ENCODE results near the gene CDC6. TPM values are rescaled to one million over a fixed set of nuclear protein-coding genes. Genes with fewer than 3 reads are reported as not detected.
A peak's percentile ranks its signal among the peaks of the same experiment; 100 is the strongest.

CDC6 gene
- total and polyA plus RNA-seq, 3 donors from 2014 or later: 12.4 to 22.8 (median 14.7) TPM

DNA sequence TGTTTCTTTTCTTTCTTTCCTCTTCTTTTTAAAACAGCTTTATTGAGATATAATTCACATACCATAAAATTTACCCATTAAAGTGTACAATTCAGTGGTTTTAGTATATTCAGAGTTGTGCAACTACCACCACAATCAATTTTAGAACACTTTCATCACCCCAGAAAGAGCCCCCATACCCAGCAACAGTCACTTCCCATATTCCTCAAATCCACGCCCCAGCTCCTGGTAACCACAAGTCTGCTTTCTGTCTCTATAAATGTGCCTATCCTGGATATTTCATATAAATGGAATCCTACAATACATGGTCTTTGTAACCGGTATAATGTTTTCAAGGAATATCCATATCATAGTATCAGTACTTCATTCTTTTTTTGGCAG lies 40.7 kb downstream of the CDC6 start:
- WGBS, 2 donors: 80 to 87% methylated on average over 2 of the region's 2 CpGs
- H3K9me3 ChIP-seq: no peaks in the 10 kb centered on the region
- DNase-seq: no peak
- TF ChIP-seq POLR2A (IDR thresholded peaks at IDR 0.05): no peak
- TF ChIP-seq CTCF (IDR thresholded peaks at IDR 0.05): no peak
- peaks cover 96% of the 10 kb centered on the region for H3K4me1 ChIP-seq
- no peak overlapping the region for H3K4me3 ChIP-seq
- H3K27ac ChIP-seq: peak overlapping the region in 1 of 2 donors; percentile 72
- H3K36me3 ChIP-seq (ENCODE audit: low read depth, missing control alignments): no peaks in the 10 kb centered on the region
- intact Hi-C loops (cut with DNase I; ENCODE audit: low total_unique reads): no loop called here
- H3K27me3 ChIP-seq: no peaks in the 10 kb centered on the region

DNA sequence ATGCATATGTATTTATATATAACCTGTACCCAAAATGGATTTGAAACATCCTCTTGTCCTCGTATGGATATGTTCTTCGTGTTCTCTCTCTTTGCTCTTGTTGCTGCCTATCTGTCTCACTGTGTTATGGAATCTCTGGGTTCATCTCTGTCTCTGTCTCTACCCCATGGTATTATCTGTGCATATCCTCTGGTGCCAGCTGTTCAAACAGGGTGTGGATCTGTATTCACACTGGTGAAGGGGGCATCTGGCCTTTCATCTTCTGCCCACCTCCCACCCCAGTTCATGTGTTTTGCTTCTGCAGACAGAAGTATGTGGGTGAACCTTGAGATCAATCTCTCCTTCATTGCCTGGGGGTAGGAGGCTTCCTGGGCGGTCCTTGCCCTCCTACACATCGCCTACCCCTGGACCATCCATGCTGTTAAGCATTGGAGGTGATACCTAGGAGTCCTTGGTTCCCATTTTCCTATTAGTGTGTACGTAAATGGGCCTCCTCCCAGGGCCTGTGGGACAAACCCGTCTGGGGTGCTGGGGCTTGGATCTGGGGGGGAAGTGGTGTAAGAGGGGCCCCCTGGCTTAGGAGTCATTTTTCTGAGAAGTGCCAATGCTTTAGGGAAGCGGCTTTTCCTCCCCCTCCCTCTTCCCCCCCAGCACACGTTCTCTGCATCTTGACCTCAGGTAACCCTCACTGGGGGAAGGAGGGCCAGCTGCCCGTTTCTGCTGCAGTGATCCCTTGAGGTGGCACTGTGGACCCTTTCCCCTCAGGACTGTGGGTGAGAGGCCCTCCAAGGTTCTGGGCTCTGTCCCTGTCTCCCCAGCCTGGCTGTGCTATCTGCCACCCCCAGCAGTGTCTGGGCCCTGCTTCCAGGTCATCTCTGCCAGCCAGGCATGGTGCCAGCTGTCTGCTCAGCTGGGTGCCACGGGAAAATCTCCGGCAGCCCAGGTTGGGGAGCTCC lies 42.4 kb downstream of the CDC6 start:
- peaks cover 97% of the 10 kb centered on the region for H3K4me1 ChIP-seq
- TF ChIP-seq CTCF (IDR thresholded peaks at IDR 0.05) (no peak), POLR2A (IDR thresholded peaks at IDR 0.05) (no peak)
- intact Hi-C loops (cut with DNase I; ENCODE audit: low total_unique reads): no loop called here
- H3K4me3 ChIP-seq: no peak overlapping the region
- H3K9me3 ChIP-seq: no peaks in the 10 kb centered on the region
- no peaks in the 10 kb centered on the region for H3K27me3 ChIP-seq
- peak; percentile 84 for DNase-seq
- no peaks in the 10 kb centered on the region for H3K36me3 ChIP-seq (ENCODE audit: low read depth, missing control alignments)
- 32 to 51% methylated on average over 9 to 11 of the region's 11 CpGs for WGBS, 2 donors
- peak overlapping the region; percentile 36 to 71 for H3K27ac ChIP-seq

- Histone ChIP-seq H3K27me3 (no peaks in the 10 kb centered on the region), H3K27ac (peak overlapping the region; percentile 36 to 71), H3K36me3 (ENCODE audit: low read depth, missing control alignments) (no peaks in the 10 kb centered on the region), H3K4me1 (peaks cover 97% of the 10 kb centered on the region), H3K4me3 (no peak overlapping the region), H3K9me3 (no peaks in the 10 kb centered on the region)
- no peak for DNase-seq
- intact Hi-C loops (cut with DNase I; ENCODE audit: low total_unique reads): no loop called here
- 83 to 100% methylated on average over 2 to 10 of the region's 10 CpGs for WGBS, 2 donors
- TF ChIP-seq CTCF (IDR thresholded peaks at IDR 0.05) (no peak), POLR2A (IDR thresholded peaks at IDR 0.05) (no peak)
Observed at GRCh38 chr17:40330850-40331470, 43.3 kb downstream of the CDC6 start.

DNA sequence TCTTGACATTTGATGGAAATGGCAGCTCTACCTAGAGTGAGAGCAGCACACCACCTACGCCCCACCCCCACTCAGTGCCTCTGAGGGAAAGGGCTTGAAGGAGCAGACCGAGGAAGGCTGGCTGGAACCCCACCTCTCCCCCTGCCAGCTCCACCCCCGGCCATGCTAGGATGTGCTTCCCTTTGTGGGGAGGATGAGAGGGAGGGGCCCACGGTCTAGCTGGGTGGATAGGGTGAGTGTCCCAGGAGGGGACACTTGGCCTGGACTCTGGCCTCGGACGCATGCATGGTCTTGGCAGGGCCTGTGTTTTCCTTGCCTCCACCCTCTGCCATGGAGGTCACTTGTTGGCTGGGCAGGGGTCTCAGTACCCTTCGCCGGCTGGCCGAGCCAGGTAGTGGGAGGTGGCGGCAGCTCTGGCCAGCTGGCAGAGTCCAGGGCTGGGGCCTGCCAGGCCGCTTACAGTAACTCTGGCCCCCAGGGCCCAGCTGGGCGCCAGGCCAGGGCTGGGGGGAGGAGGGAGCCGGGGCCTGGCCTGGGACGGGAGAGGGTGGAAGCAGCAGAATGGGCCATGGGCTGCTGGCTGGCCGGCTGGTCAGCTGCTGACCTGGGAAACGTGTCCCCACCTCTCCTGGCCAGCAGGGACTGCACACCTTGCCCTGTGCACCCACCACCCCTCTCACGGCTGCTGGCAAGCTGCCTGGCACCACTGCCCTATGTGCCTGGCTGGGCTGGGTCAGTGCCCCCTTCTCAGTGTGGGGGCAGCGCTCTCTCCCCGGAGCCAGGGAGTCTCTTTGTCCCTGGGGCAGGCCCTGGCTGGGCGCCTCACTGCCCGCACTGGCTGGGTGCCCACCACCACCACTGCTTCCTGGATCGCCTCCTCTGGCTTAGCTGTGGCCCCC lies 44.3 kb downstream of the CDC6 start:
- peaks cover 97% of the 10 kb centered on the region for H3K4me1 ChIP-seq

More for the DNA sequence above, 44.3 kb downstream of the CDC6 start:
- H3K36me3 ChIP-seq (ENCODE audit: low read depth, missing control alignments): no peaks in the 10 kb centered on the region
- H3K27me3 ChIP-seq: no peaks in the 10 kb centered on the region
- H3K4me3 ChIP-seq: no peak overlapping the region
- no peak for TF ChIP-seq CTCF (IDR thresholded peaks at IDR 0.05)
- TF ChIP-seq POLR2A (IDR thresholded peaks at IDR 0.05): no peak
- 24 to 34% methylated on average over 6 to 20 of the region's 22 CpGs for WGBS, 2 donors
- intact Hi-C loops (cut with DNase I; ENCODE audit: low total_unique reads): no loop called here
- peak overlapping the region; percentile 5 to 71 for H3K27ac ChIP-seq
- no peaks in the 10 kb centered on the region for H3K9me3 ChIP-seq
- DNase-seq: peak; percentile 92
